Lung (tissue), 12 donors: Measurements from ENCODE around the gene MOK. TPM values are rescaled to one million over a fixed set of nuclear protein-coding genes. Genes with fewer than 3 reads are reported as not detected.
"Not testable (repeated sequence)": the region's sequence is repeated elsewhere in the genome, so short reads cannot be mapped to it uniquely, and the experiment has no call there.

Experiments used
- ATAC-seq: fragments of 200-7000 bp; cut with Tn5 transposase; one replicate; pipeline ENCODE4 v1.9.1; 2020; ENCODE audit warnings: moderate number of reproducible peaks; ENCODE audit not compliant: insufficient read depth, low FRiP score
- DNase-seq, 3 donors: peaks; one replicate each; pipeline ENCODE4 v3.0.0-alpha.2; 2013 to 2017
- H3K27ac ChIP-seq, 2 donors: one replicate each; pipeline ENCODE4 v1.5.1; 2013; ENCODE audit warnings: mild to moderate bottlenecking in 2 of 2, moderate library complexity in 2 of 2, control low read depth in 1 of 2, inconsistent platforms in 1 of 2, low read depth in 1 of 2, low read length in 1 of 2
- H3K27me3 ChIP-seq, 3 donors: one replicate each; pipeline ENCODE4 v1.5.1; 2013; ENCODE audit warnings: low read length in 2 of 3; ENCODE audit not compliant: control insufficient read depth in 3 of 3, insufficient read depth in 3 of 3
- H3K36me3 ChIP-seq, 4 donors: one replicate each; pipeline ENCODE4 v1.5.1; 2013; ENCODE audit warnings: low read length in 4 of 4, mild to moderate bottlenecking in 1 of 4, moderate library complexity in 1 of 4; ENCODE audit not compliant: control insufficient read depth in 4 of 4, insufficient read depth in 4 of 4
- H3K4me1 ChIP-seq, 5 donors: one replicate each; pipeline ENCODE4 v1.5.1; 2013; ENCODE audit warnings: low read length in 5 of 5, mild to moderate bottlenecking in 2 of 5, moderate library complexity in 1 of 5; ENCODE audit not compliant: control insufficient read depth in 5 of 5, insufficient read depth in 5 of 5
- H3K4me3 ChIP-seq: one replicate; pipeline ENCODE4 v1.5.1; 2013; ENCODE audit warnings: mild to moderate bottlenecking, control low read depth, moderate library complexity
- H3K9ac ChIP-seq, 2 donors: one replicate each; pipeline ENCODE4 v1.5.1; 2013; ENCODE audit warnings: low read length in 2 of 2, control low read depth in 1 of 2; ENCODE audit not compliant: insufficient read depth in 1 of 2
- H3K9me3 ChIP-seq, 4 donors: one replicate each; pipeline ENCODE4 v1.5.1; 2013; ENCODE audit warnings: low read length in 3 of 4, mild to moderate bottlenecking in 1 of 4, moderate library complexity in 1 of 4; ENCODE audit not compliant: control insufficient read depth in 4 of 4, insufficient read depth in 3 of 4
- CTCF ChIP-seq: IDR thresholded peaks from 2 replicates; pipeline ENCODE4 v1.5.1; 2012; ENCODE audit warnings: mild to moderate bottlenecking; ENCODE audit errors: control extremely low read depth, extremely low read depth
- WGBS, 2 donors: extraction: QIAGEN DNeasy Blood & Tissue Kit; methylation state at CpG; one replicate each; pipeline ENCODE4 v1.1.7; 2013; 5-methylcytosine and 5-hydroxymethylcytosine counted together
- polyA plus RNA-seq, 2 donors: library from polyadenylated mRNA; stranded (reverse); fragments of 200-250 nt; gene quantifications; one replicate each; pipeline ENCODE4 v1.2.1, GENCODE V29; 2013
- total RNA-seq, 2 donors: library from RNA; depleted of rRNA in 1 of 2; stranded (reverse); fragments of >200 nt in 1 of 2; gene quantifications; one replicate each; pipeline ENCODE4 v1.2.1, GENCODE V29; 2014 to 2021
- donor health status: control.
- donor health status: control.
- donor health status: Bipolar disorder and iron deficiency.
- donor health status: healthy.
- donor health status: DM: yes; HTN: yes; CAD: no.

Gene MOK
- total and polyA plus RNA-seq, 4 donors: 11.1 to 35.4 (median 25.4) TPM

DNA sequence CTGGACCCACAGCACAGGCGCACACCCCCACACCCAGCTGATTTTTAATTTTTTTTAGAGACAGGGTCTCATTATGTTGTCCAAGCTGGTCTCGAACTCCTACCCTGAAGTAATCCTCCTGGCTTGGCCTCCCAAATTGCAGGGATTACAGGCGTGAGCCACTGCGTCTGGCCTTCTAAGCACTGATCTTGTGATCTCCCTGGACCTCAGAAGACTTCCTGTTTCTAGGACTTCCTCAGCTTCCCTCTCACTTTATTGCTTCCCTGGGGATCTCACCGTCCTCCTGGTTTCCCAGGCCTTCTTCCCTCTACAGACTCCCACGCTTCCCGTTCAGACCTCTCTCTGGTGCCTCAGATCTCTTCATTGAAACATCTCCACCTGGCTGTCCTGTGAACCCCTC is 28.4 kb upstream of the MOK start:
- 67 to 77% methylated on average over 7 of the region's 7 CpGs for WGBS, 2 donors
- H3K36me3 ChIP-seq: peaks cover 0 to 16% (median 5%) of the 10 kb centered on the region in 4 donors
- ATAC-seq: no peak

DNA sequence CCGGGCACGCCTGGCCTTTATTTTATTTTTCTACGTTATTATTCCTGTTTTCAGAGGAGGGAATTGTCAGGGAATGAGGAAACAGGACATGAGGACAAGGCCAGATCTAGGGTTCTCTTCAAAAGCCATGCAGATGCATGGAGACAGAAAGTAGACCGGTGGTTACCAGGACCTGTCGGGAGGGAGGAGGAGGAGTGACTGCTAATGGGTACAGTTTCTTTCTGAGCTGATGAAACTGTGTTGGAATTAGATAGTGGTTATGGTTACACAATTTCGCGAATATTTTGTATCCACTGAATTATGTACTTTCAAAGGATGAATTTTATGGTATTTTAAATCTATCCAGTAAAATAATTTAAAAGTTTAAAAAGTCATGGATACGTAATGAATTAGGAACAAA is 25.8 kb upstream of the MOK start:
- no peak overlapping the region for H3K4me3 ChIP-seq
- no peak overlapping the region for H3K27ac ChIP-seq
- H3K9me3 ChIP-seq: no peaks in the 10 kb centered on the region
- ATAC-seq (no peak), DNase-seq (no peak)
- no peaks in the 10 kb centered on the region for H3K27me3 ChIP-seq
- 92 to 93% methylated on average over 8 of the region's 8 CpGs for WGBS, 2 donors
- no peak overlapping the region for H3K9ac ChIP-seq
- H3K36me3 ChIP-seq: peaks cover 3 to 12% (median 5%) of the 10 kb centered on the region in 4 donors
- no peak for TF ChIP-seq CTCF
- peaks cover 0 to 2% (median 0%) of the 10 kb centered on the region in 5 donors for H3K4me1 ChIP-seq

More for the DNA sequence above, 28.4 kb upstream of the MOK start:
- Histone ChIP-seq H3K9ac (no peak overlapping the region), H3K27ac (no peak overlapping the region), H3K9me3 (no peaks in the 10 kb centered on the region), H3K4me3 (no peak overlapping the region), H3K27me3 (no peaks in the 10 kb centered on the region), H3K4me1 (peaks cover 0 to 2% (median 0%) of the 10 kb centered on the region in 5 donors)
- no peak for DNase-seq
- no peak for TF ChIP-seq CTCF

GRCh38 chr14:102329381-102329780 is 24.4 kb upstream of the MOK start:
- not testable (repeated sequence) for DNase-seq, H3K27me3 ChIP-seq, H3K9me3 ChIP-seq, ATAC-seq, H3K27ac ChIP-seq, H3K4me3 ChIP-seq, H3K36me3 ChIP-seq, H3K4me1 ChIP-seq, H3K9ac ChIP-seq
- WGBS, 2 donors: 91 to 95% methylated on average over 6 of the region's 6 CpGs

DNA sequence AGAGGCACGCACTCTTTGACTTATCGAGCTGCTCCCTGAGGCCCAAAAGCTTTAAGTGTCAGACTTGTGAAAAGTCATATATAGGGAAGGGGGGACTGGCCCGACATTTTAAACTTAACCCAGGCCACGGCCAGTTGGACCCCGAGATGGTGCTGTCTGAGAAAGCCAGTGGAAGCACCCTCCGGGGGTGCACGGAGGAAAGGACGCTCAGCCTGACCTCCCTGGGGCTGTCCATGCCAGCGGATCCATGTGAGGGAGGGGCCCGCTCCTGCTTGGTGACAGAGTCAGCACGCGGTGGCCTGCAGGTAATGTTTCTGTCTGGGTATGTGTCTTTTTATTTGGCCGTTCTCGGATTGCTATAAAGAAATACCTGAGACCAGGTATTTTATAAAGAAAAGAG is 21.6 kb upstream of the MOK start:
- 95 to 98% methylated on average over 14 of the region's 14 CpGs for WGBS, 2 donors
- no peaks in the 10 kb centered on the region for H3K27me3 ChIP-seq
- H3K9ac ChIP-seq: no peak overlapping the region
- H3K4me1 ChIP-seq: peaks cover 0 to 3% (median 0%) of the 10 kb centered on the region in 5 donors
- no peak overlapping the region for H3K4me3 ChIP-seq
- peaks cover 0 to 7% (median 2%) of the 10 kb centered on the region in 4 donors for H3K36me3 ChIP-seq
- no peak overlapping the region for H3K27ac ChIP-seq
- ATAC-seq: no peak
- no peak for DNase-seq
- H3K9me3 ChIP-seq: no peaks in the 10 kb centered on the region
- no peak for TF ChIP-seq CTCF
